Coronary artery (tissue), 2 donors: ENCODE data around the gene GRB2.
"Not testable (repeated sequence)": the region's sequence is repeated elsewhere in the genome, so short reads cannot be mapped to it uniquely, and the experiment has no call there.

Experiments used
- DNase-seq: peaks from one replicate; pipeline ENCODE4 v3.0.0-alpha.2; 2017; ENCODE audit warnings: low spot score
- H3K27ac ChIP-seq, 2 donors: fragments of 200-600 bp; sonication (generic); one replicate each; pipeline ENCODE4 v1.5.1; 2016 to 2019
- H3K4me3 ChIP-seq: fragments of 200-600 bp; sonication (generic); 2 replicates; pipeline ENCODE4 v1.5.1; 2016; ENCODE audit warnings: mild to moderate bottlenecking, moderate library complexity
- TF ChIP-seq, protein P1 (sequence below): fragments of 200-600 bp; sonication (generic); IDR thresholded peaks from one replicate; pipeline ENCODE4 v1.5.1; 2019; ENCODE audit warnings: antibody characterized with exemption

GRB2 gene

DNA sequence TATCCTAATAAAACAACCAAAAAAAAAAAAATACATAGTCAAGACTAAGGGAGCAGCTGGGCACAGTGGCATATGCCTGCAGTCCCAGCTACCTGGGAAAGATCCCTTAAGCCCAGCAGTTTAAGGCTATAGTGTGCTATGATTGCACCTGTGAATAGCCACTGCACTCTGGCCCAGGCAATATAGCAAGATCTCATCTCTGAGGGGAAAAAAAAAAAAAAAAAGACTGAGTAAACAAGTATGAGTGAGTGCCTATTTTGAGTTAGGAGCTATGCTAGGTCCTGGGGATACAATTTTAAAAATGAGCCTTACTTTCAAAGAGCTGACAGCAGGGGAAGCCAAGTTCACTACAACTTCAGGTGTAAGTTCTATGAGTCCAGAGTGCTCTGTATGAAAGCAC is 55.4 kb downstream of the GRB2 start:
- Histone ChIP-seq H3K4me3 (no peak overlapping the region), H3K27ac (no peak overlapping the region)
- TF ChIP-seq, protein P1, sequence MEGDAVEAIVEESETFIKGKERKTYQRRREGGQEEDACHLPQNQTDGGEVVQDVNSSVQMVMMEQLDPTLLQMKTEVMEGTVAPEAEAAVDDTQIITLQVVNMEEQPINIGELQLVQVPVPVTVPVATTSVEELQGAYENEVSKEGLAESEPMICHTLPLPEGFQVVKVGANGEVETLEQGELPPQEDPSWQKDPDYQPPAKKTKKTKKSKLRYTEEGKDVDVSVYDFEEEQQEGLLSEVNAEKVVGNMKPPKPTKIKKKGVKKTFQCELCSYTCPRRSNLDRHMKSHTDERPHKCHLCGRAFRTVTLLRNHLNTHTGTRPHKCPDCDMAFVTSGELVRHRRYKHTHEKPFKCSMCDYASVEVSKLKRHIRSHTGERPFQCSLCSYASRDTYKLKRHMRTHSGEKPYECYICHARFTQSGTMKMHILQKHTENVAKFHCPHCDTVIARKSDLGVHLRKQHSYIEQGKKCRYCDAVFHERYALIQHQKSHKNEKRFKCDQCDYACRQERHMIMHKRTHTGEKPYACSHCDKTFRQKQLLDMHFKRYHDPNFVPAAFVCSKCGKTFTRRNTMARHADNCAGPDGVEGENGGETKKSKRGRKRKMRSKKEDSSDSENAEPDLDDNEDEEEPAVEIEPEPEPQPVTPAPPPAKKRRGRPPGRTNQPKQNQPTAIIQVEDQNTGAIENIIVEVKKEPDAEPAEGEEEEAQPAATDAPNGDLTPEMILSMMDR, result no peak
- no peak for DNase-seq

DNA sequence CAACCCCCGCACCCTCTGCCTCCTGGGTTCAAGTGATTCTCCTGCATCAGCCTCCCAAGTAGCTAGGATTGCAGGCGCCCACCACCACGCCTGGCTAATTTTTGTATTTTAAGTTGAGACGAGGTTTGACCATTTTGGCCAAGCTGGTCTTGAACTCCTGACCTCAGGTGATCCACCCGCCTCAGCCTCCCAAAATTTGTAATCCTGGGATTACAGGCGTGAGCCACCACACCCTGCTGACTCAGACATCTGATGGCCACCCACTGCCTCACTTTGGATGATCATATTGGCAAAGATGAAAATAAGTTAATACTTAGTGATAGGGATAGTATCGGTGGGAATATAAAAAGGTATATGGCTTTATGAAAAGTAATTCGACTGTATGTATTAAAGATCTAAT is 55.9 kb downstream of the GRB2 start:
- DNase-seq, result no peak
- no peak overlapping the region for H3K4me3 ChIP-seq
- TF ChIP-seq, protein P1, result no peak
- H3K27ac ChIP-seq, result no peak overlapping the region

DNA sequence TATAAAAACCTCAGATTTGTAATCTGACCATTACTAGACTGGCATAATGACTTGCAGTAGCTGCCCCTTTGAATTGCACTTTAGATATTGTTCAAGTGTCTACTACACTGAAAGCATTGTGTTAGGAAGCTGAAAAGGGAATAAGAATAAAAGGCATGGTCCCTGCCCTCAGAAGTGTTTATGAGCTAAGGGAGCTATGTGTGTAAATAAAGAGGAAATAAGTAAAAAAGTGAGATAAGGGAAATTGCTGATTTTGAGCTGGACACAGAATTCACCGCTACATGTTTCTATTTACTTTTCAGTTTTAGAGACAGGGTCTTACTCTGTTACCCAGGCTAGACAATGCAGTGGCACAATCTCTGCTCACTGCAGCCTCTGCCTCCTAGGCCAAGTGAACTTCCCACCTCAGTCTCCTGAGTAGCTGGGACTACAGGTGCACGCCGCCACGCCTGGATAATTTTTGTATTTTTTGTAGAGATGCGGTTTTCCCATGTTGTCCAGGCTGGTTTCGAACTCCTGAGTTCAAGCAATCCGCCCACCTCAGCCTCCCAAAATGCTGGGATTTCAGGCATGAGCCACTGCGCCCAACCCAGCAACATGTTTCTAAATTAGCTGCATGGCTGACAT is 57.0 kb downstream of the GRB2 start:
- Histone ChIP-seq H3K27ac (no peak overlapping the region), H3K4me3 (no peak overlapping the region)

DNA sequence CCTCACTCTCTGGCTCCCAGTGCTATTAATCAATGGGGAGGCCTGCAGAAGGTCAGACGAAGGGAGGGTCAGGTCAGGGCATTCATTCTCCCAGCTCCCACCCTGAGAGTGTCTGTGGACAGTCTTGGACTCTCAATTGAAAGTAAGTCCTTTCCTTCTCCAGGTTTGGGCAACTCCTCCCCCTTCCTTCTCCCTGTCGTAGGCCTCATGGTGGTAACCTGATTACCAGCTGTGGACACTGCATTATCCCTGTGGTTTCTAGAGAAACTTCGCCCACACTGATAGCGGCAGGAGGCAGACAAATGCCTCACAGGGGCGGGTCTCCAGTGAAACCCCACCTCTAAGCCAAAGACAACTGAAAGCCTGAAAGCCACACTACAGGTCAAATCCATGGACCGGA is 58.6 kb downstream of the GRB2 start:
- H3K4me3 ChIP-seq, result no peak overlapping the region
- TF ChIP-seq, protein P1, result no peak
- no peak overlapping the region for H3K27ac ChIP-seq
- DNase-seq, result no peak

More for the DNA sequence above, 57.0 kb downstream of the GRB2 start:
- TF ChIP-seq, protein P1, result no peak
- no peak for DNase-seq

DNA sequence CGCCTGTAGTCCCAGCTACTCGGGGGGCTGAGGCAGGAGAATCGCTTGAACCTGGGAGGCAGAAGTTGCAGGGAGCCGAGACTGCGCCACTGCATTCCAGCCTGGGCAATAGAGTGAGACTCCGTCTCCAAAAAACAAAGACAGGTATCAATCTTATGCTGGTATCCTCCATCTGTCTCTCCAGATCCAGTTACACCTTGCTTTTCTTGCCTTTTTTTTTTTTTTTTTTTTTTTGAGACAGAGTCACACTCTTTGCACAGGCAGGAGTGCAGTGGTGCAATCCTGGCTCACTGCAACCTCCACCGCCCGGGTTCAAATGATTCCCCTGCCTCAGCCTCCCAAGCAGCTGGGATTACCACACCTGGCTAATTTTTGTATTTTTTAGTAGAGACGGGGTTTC is 59.1 kb downstream of the GRB2 start:
- DNase-seq, H3K27ac ChIP-seq, H3K4me3 ChIP-seq: not testable (repeated sequence)

DNA sequence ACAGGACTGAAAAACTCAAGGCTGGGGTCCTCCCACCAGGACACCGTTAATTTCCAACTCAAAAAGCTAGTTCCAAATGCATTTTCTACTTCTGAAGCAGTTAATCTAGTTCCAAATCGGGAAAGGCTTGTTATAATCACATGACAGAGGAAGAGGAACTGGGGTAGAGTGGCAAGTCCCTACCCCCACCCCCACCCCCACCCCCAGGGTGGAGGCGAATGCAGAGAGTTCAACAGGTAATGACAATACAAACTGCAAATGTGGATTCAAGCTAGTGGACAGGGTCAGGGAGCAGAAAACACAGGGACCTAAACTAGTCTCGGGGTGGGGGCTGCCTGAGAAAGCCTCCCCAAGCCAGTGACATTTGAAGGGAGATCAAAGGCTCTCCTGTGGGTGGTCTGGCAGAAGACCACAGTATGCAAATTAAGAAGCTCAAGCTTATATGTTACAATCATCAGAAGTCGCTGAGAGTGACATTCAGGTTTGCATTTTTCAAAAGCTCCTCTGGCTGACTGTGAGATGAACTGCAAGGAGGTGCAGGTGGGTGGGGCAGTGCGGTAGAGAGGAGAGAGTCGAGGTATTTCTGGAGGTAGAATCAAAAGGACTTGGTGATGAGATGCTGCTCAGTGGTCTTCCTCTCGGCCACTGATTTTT is 59.8 kb downstream of the GRB2 start:
- H3K27ac ChIP-seq, result no peak overlapping the region
- no peak overlapping the region for H3K4me3 ChIP-seq
- TF ChIP-seq, protein P1, result no peak
- DNase-seq, result no peak

DNA sequence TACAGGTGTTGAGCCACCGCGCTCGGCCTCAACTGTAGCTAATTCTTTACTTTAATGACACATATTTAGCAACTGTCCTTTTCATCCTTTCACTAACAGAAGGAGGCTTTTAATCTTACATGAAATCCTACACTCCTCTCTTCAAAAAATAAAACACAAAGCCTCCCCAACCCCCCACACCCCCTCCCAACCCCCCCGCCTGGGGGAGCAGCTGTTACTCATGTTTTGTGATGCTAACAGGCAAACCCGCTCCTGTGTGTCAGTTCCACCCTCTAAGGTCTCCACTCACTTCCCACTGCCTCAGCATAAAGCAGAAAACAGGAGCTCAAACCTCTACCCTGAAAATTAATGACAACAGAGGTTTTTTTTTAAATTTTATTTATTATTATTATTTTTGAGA is 60.8 kb downstream of the GRB2 start:
- TF ChIP-seq, protein P1, result no peak
- no peak for DNase-seq
- Histone ChIP-seq H3K4me3 (no peak overlapping the region), H3K27ac (no peak overlapping the region)
